Ramos (cell line): ENCODE data around the gene COPZ2.
"Not testable (repeated sequence)": the region's sequence is repeated elsewhere in the genome, so short reads cannot be mapped to it uniquely, and the experiment has no call there.

ENCODE experiments used
- in situ Hi-C: fragments of 300-500 bp; cut with MboI; formaldehyde crosslinking; loops from one replicate; pipeline ENCODE4 v1.14.3; 2022; ENCODE audit warnings: low sequenced_read_pairs; ENCODE audit not compliant: unreplicated experiment

The COPZ2 gene

DNA sequence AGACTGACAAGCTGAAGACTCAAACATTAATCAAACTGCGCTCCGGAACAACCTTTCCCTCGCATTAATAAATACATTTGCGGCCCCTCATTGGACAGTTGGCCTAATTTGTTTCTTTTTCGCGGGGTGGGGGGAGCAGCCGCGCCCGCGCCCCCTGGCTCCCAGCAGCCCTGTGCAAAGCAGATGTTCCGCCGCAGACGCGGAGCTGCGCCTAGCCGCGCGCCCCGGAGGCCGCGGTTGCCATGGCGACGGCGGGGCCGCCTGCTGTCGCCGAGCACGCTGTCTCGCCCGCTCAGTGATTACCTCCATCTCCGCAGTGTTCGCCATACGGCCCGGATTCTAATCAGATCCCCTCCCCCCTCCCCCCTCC is 25.5 kb downstream of the COPZ2 start:
- in situ Hi-C loops = no loop called here

- in situ Hi-C loops = no loop called here
Measured at GRCh38 chr17:48011405-48012150, 26.0 kb downstream of the COPZ2 start.

- in situ Hi-C loops = no loop called here
Measured at GRCh38 chr17:48010193-48010592, 27.4 kb downstream of the COPZ2 start.

DNA sequence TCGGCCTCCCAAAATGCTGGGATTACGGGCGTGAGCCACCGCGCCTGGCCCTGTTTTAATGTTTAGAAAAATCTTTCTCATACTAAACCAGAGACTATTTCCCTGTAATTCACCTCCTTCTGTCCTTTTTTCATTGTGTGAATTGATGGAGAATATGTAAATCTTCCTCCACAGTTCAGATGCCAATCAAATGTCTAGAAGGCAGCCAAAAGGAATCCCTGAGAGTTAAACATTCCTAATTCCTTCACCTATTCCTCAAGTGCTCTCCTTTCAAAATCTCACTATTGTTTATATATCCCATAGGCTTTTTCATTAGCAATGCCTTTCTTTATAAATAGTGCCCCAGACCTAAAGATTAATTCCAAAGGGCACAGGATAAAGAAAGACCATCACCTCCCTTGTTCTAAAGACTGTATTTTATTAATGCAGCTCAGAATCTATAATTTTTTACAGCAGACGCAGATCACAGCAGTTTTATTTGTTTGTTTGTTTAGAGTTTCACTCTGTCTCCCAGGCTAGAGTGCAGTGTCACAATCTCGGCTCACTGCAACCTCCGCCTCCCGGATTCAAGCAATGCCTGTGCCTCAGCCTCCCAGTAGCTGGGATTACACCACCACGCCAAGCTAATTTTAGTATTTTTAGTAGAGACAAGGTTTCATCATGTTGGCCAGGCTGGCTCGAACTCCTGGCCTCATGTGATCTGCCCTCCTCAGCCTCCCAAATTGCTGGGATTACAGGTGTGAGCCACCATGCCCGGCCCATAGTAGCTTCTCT is 30.5 kb downstream of the COPZ2 start:
- in situ Hi-C loops = no loop called here

DNA sequence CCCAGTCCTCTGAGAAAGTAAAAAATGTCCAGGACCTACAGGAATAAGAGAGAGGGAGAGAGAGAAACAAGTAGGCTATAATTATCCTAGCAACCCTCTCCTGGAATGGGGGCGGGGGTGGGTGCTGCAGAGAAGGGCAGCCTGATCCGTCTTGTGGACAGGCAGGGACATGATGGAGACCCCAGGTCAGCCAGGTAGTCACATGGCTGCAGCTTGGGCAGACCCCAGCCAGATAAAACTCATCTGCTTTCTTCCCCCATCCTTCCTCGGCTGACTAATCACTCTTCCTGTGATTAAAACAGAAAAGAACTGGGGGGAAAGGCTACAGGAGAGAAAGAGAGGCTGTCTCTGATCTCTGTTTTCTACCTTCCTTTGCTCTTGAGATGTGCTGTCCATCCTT is 32.6 kb downstream of the COPZ2 start:
- in situ Hi-C loops = no loop called here

DNA sequence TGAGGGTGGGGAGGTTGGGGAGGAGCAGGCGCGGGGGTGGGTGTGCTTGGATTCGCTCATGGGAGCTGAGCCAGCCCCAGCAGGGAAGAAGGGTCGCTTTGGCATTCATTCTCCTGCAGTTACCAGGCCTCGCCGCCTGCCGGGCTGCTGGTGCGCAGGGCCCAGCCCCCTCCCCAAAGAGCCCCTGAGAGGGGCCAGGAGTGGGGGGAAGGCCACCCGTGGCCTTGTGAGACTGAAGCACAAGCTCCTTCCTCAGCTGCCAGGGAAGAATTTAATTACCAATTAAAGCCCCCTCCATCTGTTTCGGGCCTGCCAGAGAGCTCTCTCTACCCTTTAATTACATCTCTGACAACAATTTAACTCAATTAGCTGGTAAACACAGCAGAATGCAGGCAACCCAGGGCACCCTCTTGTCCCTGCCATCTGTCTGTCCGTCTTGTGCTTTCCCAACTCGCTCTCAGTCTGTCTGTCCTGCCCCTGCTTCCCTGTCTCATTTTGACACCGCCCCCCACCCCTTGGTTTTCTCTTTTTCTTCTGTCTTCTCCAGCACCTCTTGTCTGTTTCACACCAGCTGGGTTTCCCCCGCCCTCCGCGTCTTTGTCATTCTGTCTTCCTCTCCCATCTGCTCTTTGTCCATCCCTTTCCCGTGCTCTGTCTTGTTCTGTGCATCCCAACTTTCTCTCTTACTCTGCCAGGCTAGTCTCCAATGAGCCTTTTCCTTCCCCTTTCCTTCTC is 34.0 kb downstream of the COPZ2 start:
- in situ Hi-C loops = no loop called here

DNA sequence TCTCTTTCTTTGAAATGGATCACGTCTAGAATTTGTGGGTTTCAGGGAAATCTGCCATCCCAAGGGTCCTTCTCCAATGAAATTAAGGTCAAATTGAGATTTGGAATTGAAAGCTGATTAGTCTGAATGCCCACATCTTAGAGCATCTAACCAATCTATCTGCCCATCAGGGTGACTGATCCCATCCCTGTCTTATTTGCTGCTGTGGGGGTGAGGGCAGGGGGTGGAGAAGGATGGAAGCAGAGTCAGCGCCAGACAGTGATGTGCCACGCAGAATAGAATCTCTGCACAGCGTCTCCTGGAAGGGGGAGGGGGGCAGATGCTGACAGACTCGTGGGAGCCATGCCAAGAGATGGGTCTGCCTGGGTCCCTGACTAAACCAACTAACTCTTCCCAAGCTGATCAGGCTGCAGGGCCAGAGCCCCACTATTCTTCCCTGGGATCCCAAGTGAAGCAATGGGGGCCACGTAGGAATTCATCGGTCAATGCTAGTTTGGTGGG is 34.6 kb downstream of the COPZ2 start:
- in situ Hi-C loops = no loop called here

- in situ Hi-C loops = no loop called here
Measured at GRCh38 chr17:48002266-48002915, 35.2 kb downstream of the COPZ2 start.

GRCh38 chr17:48001657-48002056 is 35.9 kb downstream of the COPZ2 start:
- in situ Hi-C loops = not testable (repeated sequence)

- in situ Hi-C loops = no loop called here
Measured at GRCh38 chr17:48001197-48001596, 36.4 kb downstream of the COPZ2 start.

DNA sequence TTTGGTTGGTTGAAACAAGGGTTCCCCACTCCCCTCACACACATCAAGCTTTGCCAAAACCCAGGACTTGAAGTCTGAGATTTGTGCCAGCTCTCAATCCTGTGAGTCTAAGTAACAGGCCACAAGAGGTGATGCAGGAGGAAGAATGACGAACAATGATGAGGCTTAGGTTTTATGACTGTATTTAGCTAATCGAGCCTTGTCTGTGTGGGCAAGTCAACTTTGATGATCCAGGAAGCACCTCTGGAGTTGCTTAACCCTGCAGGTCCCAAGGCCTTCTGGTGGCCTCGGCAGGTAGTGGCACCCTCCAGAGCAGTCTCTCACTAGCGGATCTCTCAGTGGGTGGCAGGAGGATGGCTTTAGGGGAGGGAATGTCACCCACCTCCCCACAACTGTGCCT is 38.0 kb downstream of the COPZ2 start:
- in situ Hi-C loops = no loop called here

DNA sequence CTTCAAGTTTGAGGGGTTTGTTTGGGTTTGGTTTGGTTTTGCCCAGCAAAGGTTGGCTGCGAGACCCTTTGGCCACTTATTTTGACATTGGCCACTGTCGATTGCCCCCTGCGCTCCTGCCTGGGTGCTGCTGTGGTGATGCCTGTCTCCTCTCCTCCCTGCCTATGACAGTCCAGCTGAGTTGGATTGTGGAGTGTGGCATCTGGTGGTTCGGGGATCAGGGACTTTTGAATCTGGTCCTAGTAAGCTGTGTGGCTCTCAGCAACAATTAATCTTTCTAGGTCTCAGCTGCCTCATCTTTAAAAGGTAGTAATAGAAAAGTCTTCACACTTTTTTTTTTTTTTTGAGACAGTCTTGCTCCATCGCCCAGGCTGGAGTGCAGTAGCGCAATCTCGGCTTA is 39.6 kb downstream of the COPZ2 start:
- in situ Hi-C loops = no loop called here

DNA sequence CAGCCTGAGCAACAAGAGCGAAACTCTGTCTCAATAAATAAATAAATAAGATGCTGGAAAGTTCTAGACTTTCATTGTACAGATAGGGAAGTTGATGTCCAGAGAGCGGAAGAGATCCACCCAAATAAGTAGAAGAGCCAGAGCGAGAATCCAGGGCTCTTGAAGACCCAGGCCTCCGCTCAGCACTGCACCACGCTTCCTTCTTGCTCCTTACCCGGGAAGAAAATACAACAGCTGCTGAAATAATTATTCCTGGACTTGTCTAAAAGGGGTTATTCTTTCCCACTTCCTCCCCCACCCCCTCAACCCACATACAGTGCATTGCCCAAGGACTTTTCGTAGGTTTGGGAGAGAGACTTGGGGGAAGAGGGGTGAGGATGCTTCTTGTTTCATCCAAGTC is 40.0 kb downstream of the COPZ2 start:
- in situ Hi-C loops = no loop called here

DNA sequence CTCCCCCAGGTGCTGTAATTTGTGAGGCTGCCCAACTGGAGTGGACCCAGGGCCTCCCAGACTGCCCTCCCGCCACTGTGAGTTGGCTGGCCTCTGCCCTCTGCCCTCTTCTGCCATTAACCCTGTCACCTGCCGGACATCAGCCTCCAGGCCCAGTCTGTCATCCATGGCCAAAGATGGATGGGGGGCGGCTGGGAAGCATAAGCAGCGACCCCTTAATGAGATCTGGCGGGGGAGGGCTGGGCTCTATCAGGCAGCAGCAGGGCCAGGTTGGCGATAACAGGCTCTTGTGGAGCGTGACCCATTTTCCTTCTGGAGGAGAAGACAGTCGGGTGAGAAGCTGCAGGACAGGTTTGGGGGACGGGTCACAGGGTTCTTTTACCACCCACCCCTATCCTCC is 41.4 kb downstream of the COPZ2 start:
- in situ Hi-C loops = no loop called here

GRCh38 chr17:47995241-47995935 is 42.2 kb downstream of the COPZ2 start:
- in situ Hi-C loops = no loop called here

DNA sequence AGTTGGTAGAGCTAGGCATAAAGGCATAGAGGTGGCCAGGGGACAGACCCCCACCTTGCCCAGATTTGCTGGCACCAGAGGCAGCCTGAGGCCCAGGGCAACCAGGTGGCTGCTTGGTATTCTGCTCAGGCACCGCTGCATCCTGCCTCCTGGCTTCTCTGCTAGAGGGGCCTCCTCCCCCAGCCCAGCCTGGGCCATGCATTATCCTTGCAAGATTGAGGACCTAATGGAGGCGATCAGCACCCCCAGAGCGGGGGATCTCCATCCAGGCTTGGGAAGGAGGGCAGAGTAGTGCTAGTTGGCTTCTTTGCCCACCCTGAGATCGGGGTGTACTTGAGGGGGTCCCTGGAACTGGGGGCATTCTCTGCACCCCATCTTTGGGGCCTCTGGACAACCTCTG is 42.9 kb downstream of the COPZ2 start:
- in situ Hi-C loops = no loop called here

DNA sequence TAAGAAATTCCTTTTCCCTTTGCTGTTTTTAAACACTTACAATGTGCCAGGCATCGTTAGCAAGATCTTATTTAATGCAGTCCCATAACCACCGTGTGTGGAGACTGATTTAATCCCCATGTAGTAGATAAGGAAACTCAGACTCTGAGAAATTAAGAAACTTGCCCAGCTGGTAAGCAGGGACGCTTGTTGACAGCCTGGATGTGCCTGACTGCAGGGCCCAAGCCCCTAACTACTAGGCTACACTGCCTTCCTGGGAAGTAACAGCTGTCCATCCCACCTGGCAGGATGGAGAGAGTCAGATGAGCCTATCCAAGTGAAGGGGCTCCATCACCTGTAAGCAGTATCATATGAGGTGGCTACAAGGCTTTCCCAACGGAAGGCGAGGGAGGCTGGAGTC is 43.6 kb downstream of the COPZ2 start:
- in situ Hi-C loops = no loop called here

GRCh38 chr17:47993031-47993564 is 44.5 kb downstream of the COPZ2 start:
- in situ Hi-C loops = no loop called here

DNA sequence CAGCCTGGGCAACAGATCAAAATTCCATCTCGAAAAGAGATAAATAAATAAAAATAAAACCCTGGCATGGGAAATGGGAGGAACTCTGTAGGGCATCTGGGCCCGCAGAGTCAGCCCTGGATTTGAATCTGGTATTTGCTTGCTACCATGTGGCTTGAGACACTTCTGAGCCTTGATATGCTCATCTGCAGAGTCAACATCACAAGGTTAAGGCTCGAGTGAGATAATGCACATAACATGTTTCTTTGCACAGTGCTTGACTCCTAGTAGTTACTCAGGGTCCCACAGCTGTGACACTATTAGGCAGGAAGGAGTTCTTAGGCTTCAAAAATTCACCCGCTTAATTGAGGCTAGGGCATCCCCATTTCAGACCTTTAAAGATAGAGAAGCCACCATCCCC is 45.4 kb downstream of the COPZ2 start:
- in situ Hi-C loops = no loop called here
